ENCODE measurements around the gene PPP2R1B. TPM values are rescaled to one million over a fixed set of nuclear protein-coding genes. Genes with fewer than 3 reads are reported as not detected.

PPP2R1B gene
- total RNA-seq, 1 donor from 2014 or later, result 7.8 TPM

GRCh38 chr11:111707691-111708067 is 58.5 kb downstream of the PPP2R1B start:
- ATAC-seq (no peak), DNase-seq (ENCODE audit: missing footprints) (no peak)
- intact Hi-C loops (cut with DNase I), result loop anchor here (5.0 kb wide), 2 partner anchors 60 to 80 kb away; partner anchors contain the start of gene PPP2R1B

- ATAC-seq (peak; percentile 78), DNase-seq (ENCODE audit: missing footprints) (no peak)
- intact Hi-C loops (cut with DNase I), result loop anchor here (5.0 kb wide), 2 partner anchors 60 to 80 kb away; partner anchors contain the start of gene PPP2R1B
Observed at GRCh38 chr11:111707039-111707690, 59.0 kb downstream of the PPP2R1B start.

GRCh38 chr11:111703576-111703975 is 62.6 kb downstream of the PPP2R1B start:
- intact Hi-C loops (cut with DNase I), result no loop called here
- DNase-seq (ENCODE audit: missing footprints), result no peak
- ATAC-seq, result no peak

GRCh38 chr11:111702623-111703022 is 63.6 kb downstream of the PPP2R1B start:
- DNase-seq (ENCODE audit: missing footprints) (no peak), ATAC-seq (no peak)
- intact Hi-C loops (cut with DNase I), result no loop called here

GRCh38 chr11:111700162-111700561 is 66.0 kb downstream of the PPP2R1B start:
- DNase-seq (ENCODE audit: missing footprints), result no peak
- intact Hi-C loops (cut with DNase I), result no loop called here
- no peak for ATAC-seq

- intact Hi-C loops (cut with DNase I), result no loop called here
- DNase-seq (ENCODE audit: missing footprints), result no peak
Observed at GRCh38 chr11:111699579-111700156, 66.5 kb downstream of the PPP2R1B start.

GRCh38 chr11:111698852-111699559 is 67.2 kb downstream of the PPP2R1B start:
- intact Hi-C loops (cut with DNase I), result no loop called here
- ATAC-seq (no peak), DNase-seq (ENCODE audit: missing footprints) (no peak)

More at GRCh38 chr11:111699579-111700156, 66.5 kb downstream of the PPP2R1B start:
- no peak for ATAC-seq

- DNase-seq (ENCODE audit: missing footprints) (no peak), ATAC-seq (no peak)
- intact Hi-C loops (cut with DNase I), result no loop called here
Observed at GRCh38 chr11:111697933-111698371, 68.2 kb downstream of the PPP2R1B start.

GRCh38 chr11:111696556-111696955 is 69.6 kb downstream of the PPP2R1B start:
- no peak for ATAC-seq
- no peak for DNase-seq (ENCODE audit: missing footprints)
- intact Hi-C loops (cut with DNase I), result no loop called here

- intact Hi-C loops (cut with DNase I), result loop anchor here (5.0 kb wide), 1 partner anchor 58 kb away; no protein-coding TSS in a partner anchor
- ATAC-seq (peak; percentile 28), DNase-seq (ENCODE audit: missing footprints) (no peak)
Observed at GRCh38 chr11:111694851-111695250, 71.3 kb downstream of the PPP2R1B start.

- peak; percentile 29 for ATAC-seq
- intact Hi-C loops (cut with DNase I), result loop anchor here (5.0 kb wide), 1 partner anchor 56 kb away; no protein-coding TSS in a partner anchor
- no peak for DNase-seq (ENCODE audit: missing footprints)
Observed at GRCh38 chr11:111693224-111693937, 72.8 kb downstream of the PPP2R1B start.

GRCh38 chr11:111691741-111692140 is 74.4 kb downstream of the PPP2R1B start:
- intact Hi-C loops (cut with DNase I), result loop anchor here (5.0 kb wide), 1 partner anchor 54 kb away; no protein-coding TSS in a partner anchor
- ATAC-seq (no peak), DNase-seq (ENCODE audit: missing footprints) (no peak)

- intact Hi-C loops (cut with DNase I), result loop anchor here (5.0 kb wide), 1 partner anchor 54 kb away; no protein-coding TSS in a partner anchor
- no peak for ATAC-seq
- DNase-seq (ENCODE audit: missing footprints), result no peak
Observed at GRCh38 chr11:111691176-111691575, 75.0 kb downstream of the PPP2R1B start.

GRCh38 chr11:111688013-111688412 is 78.2 kb downstream of the PPP2R1B start:
- ATAC-seq, result no peak
- DNase-seq (ENCODE audit: missing footprints), result no peak
- intact Hi-C loops (cut with DNase I), result no loop called here

GRCh38 chr11:111684251-111684650 is 81.9 kb downstream of the PPP2R1B start:
- ATAC-seq (no peak), DNase-seq (ENCODE audit: missing footprints) (no peak)
- intact Hi-C loops (cut with DNase I), result no loop called here

GRCh38 chr11:111683806-111684205 is 82.4 kb downstream of the PPP2R1B start:
- ATAC-seq (no peak), DNase-seq (ENCODE audit: missing footprints) (no peak)
- intact Hi-C loops (cut with DNase I), result no loop called here

GRCh38 chr11:111680486-111681175 is 85.6 kb downstream of the PPP2R1B start:
- no peak for DNase-seq (ENCODE audit: missing footprints)
- intact Hi-C loops (cut with DNase I), result no loop called here
- ATAC-seq, result no peak
